ENCODE results near the gene PDCL2. TPM values are rescaled to one million over a fixed set of nuclear protein-coding genes. Genes with fewer than 3 reads are reported as not detected.
A peak's percentile ranks its signal among the peaks of the same experiment; 100 is the strongest.

PDCL2 gene
- total RNA-seq, 1 experiment from 2014 or later = not detected

DNA sequence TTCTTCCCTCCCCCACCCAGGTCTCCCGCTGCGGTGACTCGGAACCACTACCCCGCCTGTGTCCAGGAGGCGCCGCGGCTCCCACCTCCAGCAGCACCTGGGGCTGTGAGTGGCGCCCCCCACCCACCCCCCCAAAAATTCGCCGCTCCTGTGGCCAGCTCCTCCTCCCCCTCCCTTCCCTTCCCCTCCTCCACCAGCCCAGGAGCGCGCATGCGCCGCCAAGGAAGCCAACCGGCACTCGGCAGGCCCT lies 45.6 kb downstream of the PDCL2 start:
- no peak for DNase-seq (ENCODE audit: low read depth)
- in situ Hi-C loops (cut with HindIII; ENCODE audit: low pct_unique_long_range_greater_than_20kb, low sequenced_read_pairs) = no loop called here

DNA sequence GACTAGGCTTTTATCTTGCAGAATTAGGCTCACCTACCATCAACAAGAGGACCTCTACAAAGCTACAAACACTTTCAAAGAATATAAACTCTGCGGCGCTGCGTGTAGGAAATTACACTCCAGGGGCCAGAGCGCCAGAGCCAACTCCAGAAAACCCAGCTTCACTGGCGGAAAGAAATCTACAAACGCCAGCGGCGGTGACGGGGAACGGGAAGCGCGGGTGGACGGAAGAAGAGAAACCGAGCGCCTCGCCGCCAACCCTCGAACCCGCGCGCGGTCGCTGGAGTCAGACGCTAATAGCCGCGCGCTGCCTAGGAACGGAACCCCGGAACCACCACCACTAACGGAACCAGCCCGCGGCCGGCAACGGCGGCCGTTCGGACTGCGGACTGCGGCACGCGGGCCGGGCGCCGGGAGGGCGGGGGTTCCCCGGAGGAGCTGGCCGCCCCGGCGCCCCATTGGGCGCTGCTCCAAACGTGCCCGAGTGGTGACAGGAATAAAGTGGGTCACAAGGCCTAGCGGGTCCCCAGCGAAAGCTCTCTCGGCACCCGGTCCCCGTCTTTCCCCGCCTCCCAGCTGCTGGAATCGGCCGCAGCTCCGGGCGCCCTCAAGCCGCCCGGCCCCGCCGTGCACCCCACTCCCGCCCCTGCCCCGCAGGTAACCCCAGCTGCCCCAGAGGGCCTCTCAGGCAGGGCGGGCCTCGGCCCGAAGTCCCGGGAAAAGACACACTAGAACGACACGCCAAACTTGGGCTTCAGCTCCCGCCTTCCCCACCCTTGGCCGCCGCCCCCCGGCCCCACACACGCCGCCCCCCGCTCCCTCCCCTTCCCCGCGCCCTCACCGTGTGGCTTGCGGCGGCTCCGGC lies 46.2 kb downstream of the PDCL2 start:
- DNase-seq (ENCODE audit: low read depth) = peak; percentile 74
- in situ Hi-C loops (cut with HindIII; ENCODE audit: low pct_unique_long_range_greater_than_20kb, low sequenced_read_pairs) = no loop called here

GRCh38 chr4:55545151-55545550 lies 46.9 kb downstream of the PDCL2 start:
- DNase-seq (ENCODE audit: low read depth) = peak; percentile 34
- in situ Hi-C loops (cut with HindIII; ENCODE audit: low pct_unique_long_range_greater_than_20kb, low sequenced_read_pairs) = no loop called here

- in situ Hi-C loops (cut with HindIII; ENCODE audit: low pct_unique_long_range_greater_than_20kb, low sequenced_read_pairs) = no loop called here
- DNase-seq (ENCODE audit: low read depth) = peak; percentile 17
Measured at GRCh38 chr4:55543858-55544257, 48.2 kb downstream of the PDCL2 start.

DNA sequence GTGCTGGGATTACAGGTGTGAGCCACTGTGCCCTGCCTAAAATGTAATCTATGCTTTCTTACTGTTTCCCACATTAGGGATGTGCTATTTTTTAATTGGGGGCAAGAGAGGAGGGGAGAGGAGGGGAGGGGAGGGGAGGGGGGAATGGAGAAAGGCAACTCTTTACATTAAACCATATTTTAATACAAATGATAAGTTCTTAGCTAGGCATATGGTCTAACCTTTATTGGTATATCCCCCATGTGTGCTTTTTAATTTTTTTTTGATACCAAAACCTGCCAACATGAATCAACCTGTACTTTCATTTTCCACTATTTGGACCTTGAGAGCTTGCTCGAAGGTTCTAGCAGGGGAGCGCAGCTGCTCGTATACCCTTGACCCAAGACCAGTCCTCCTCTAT lies 51.8 kb downstream of the PDCL2 start:
- in situ Hi-C loops (cut with HindIII; ENCODE audit: low pct_unique_long_range_greater_than_20kb, low sequenced_read_pairs) = no loop called here
- DNase-seq (ENCODE audit: low read depth) = no peak

DNA sequence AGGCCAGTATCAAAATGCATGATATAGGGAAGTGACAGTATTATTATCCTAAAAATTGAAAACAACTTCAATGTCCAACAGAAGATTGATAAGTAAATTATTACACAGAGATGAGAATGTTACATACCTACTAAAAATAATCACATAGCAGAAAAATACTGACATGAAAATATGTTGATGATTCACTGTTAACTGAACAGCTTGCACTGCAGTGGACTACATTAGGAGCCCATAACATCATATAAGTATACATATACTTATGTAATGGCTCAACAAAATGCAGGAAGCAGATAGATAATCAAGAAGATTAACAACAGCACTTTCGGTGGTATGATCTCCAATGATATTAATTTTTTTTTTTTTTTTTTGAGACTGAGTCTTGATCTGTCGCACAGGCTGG lies 52.4 kb downstream of the PDCL2 start:
- no peak for DNase-seq (ENCODE audit: low read depth)
- in situ Hi-C loops (cut with HindIII; ENCODE audit: low pct_unique_long_range_greater_than_20kb, low sequenced_read_pairs) = no loop called here

DNA sequence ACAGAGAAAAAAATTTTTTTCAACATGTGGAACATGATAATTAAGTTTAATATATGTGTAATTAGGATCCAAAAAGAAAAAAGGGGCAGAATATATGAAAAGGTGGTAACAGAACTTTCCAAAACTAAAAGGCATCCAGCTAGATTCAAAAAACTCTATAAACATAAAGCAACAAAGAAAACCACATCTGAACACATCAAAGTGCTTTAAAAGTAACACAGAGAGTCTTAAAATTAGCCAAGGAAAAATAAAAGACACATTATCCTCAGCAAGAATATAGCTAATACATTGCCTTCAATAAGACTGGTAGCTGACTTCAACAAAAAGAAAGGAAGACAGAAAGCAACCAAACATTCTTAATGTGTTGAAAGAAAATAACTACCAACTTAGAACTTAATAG lies 53.5 kb downstream of the PDCL2 start:
- in situ Hi-C loops (cut with HindIII; ENCODE audit: low pct_unique_long_range_greater_than_20kb, low sequenced_read_pairs) = no loop called here

GRCh38 chr4:55534306-55534705 lies 57.7 kb downstream of the PDCL2 start:
- in situ Hi-C loops (cut with HindIII; ENCODE audit: low pct_unique_long_range_greater_than_20kb, low sequenced_read_pairs) = no loop called here
- DNase-seq (ENCODE audit: low read depth) = no peak

More for the DNA sequence above, 53.5 kb downstream of the PDCL2 start:
- DNase-seq (ENCODE audit: low read depth) = no peak

DNA sequence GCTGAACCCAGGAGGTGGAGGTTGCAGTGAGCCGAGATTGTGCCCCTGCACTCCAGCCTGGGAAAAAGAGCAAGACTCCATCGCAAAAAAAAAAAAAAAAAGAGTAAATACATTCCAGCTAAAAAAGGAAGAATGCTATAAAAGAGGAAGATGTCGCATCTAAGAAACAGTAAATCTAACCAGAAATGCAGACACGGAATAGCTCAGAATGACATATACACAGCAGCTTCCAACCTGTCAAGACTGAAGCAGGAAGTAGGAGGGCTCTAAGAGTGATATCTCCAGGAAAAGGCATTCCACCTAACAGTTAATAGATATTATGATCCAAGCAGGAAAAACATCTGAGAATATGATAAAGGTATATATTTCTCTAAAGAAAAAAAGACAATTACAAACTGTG lies 61.4 kb downstream of the PDCL2 start:
- in situ Hi-C loops (cut with HindIII; ENCODE audit: low pct_unique_long_range_greater_than_20kb, low sequenced_read_pairs) = no loop called here
- DNase-seq (ENCODE audit: low read depth) = no peak

- in situ Hi-C loops (cut with HindIII; ENCODE audit: low pct_unique_long_range_greater_than_20kb, low sequenced_read_pairs) = no loop called here
- no peak for DNase-seq (ENCODE audit: low read depth)
Measured at GRCh38 chr4:55530167-55530566, 61.9 kb downstream of the PDCL2 start.

DNA sequence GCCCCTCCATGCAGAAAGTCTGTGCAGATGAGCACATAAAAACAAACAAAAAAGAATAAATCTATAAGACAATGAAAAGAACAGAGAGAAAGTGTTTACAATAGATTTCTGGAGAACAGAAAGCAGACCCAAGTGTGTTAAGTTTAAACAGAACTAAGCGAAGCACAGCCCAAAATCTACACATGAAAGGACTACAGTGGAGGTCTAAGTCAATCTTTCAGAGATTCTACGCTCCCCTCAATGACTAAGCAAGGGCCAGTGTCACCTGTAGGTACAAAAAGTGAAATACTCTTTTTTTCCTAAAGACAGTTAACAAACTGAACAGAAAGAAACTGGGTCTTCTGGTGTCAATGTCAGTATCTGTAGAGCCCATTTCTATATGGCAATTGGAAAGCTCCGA lies 63.6 kb downstream of the PDCL2 start:
- in situ Hi-C loops (cut with HindIII; ENCODE audit: low pct_unique_long_range_greater_than_20kb, low sequenced_read_pairs) = no loop called here
- DNase-seq (ENCODE audit: low read depth) = no peak

DNA sequence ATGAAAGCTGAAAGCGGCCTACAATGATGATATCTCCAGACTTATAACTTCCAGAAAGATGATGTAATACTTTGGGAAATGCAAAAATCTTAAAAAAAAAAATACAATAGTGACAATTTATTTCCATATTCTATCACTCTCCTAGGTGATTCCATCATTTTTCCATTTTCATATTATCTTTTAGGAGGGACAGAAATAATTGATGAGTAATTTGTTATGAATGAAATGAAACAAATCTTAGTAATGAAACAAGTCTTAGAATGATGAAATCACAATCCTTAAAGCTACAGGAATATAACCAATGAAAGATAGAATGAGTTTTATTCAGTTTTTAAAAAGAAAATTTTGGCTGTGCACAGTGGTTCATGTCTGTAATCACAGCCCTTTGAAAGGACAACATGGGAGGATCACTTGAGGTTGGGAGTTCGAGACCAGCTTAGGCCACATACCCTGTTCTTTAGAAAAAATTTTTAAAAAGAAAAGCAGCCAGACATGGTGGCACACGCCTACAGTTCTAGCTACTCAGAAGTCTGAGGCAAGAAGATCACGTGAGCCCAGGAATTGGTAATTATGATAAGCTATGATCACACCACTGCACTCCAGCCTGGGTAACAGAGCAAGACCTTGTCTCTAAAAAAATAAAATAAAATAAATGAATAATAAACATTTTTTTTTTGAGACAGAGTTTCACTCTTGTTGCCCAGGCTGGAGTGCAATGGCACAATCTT lies 67.0 kb downstream of the PDCL2 start:
- in situ Hi-C loops (cut with HindIII; ENCODE audit: low pct_unique_long_range_greater_than_20kb, low sequenced_read_pairs) = no loop called here
- DNase-seq (ENCODE audit: low read depth) = no peak

GRCh38 chr4:55518442-55518841 lies 73.6 kb downstream of the PDCL2 start:
- in situ Hi-C loops (cut with HindIII; ENCODE audit: low pct_unique_long_range_greater_than_20kb, low sequenced_read_pairs) = no loop called here

DNA sequence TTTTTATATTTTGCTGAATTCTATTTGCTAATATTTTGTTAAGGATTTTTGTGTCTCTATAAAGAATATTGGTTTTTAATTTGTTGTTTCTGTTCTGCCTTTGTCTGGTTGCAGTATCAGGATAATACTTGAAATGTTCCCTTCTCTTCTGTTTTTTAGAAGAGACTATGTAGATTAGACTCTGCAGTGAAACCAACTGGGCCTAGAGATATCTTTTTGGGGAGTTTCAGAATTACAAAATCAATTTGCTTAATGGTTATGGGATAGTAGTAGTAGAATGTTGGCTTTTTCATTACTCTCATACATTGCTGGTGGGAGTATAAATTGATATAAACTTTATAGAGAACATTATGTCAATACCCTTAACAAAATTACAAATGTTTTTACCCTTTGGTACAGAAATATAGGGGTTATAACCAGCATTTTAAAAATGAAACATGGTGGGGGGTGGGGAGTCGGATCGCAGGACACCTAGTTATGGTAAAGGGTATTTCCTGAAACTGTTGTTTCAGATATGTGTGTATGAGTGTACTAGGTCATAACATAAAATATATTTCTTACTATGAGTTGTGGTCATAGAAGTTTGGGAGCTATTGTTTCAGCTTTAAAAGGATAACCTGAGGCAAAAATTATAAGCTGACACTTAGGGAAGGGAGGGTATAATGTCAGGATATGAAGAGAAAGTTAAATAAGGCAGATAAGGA lies 74.4 kb downstream of the PDCL2 start:
- in situ Hi-C loops (cut with HindIII; ENCODE audit: low pct_unique_long_range_greater_than_20kb, low sequenced_read_pairs) = no loop called here
- DNase-seq (ENCODE audit: low read depth) = no peak

More at GRCh38 chr4:55518442-55518841, 73.6 kb downstream of the PDCL2 start:
- no peak for DNase-seq (ENCODE audit: low read depth)

GRCh38 chr4:55512922-55513571 lies 79.0 kb downstream of the PDCL2 start:
- in situ Hi-C loops (cut with HindIII; ENCODE audit: low pct_unique_long_range_greater_than_20kb, low sequenced_read_pairs) = no loop called here
- DNase-seq (ENCODE audit: low read depth) = no peak

DNA sequence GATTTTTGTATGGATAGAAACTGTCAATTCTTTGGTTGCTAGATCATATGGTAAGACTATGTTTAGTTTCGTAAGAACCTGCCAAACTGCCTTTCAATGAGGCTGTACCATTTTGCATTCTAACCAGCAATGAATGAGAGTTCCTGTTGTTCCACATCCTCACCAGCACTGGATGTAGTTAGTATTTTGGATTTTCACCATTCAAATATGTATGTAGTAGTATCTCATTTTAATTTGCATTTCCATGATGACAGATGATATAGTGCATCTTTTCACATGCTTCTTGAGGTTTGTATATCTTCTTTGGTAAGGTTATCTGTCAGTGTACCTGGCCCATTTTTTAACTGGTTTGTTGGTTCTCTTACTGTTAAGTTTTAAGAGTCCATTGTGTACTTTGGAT lies 80.0 kb downstream of the PDCL2 start:
- DNase-seq (ENCODE audit: low read depth) = no peak
- in situ Hi-C loops (cut with HindIII; ENCODE audit: low pct_unique_long_range_greater_than_20kb, low sequenced_read_pairs) = no loop called here

- in situ Hi-C loops (cut with HindIII; ENCODE audit: low pct_unique_long_range_greater_than_20kb, low sequenced_read_pairs) = no loop called here
- DNase-seq (ENCODE audit: low read depth) = no peak
Measured at GRCh38 chr4:55510685-55511084, 81.4 kb downstream of the PDCL2 start.

DNA sequence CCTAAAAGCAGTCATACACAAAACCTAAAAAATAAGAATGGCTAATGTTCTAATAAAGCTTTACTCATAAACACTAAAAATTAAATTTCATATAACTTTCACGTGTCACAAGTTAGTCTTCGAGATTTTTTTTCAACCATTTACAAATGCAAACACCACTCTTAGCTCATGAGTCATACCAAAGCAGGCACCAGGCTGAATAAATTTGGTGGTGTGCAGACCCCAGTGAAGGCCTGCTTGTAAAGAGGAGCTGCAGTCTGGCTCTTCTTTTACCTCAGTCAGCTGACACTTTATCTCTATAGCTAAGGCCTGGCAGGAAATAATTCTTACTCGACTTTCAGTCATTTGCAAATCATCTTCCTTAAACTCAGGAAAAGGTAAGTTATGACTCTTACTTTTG lies 82.8 kb downstream of the PDCL2 start:
- DNase-seq (ENCODE audit: low read depth) = no peak
- in situ Hi-C loops (cut with HindIII; ENCODE audit: low pct_unique_long_range_greater_than_20kb, low sequenced_read_pairs) = no loop called here

DNA sequence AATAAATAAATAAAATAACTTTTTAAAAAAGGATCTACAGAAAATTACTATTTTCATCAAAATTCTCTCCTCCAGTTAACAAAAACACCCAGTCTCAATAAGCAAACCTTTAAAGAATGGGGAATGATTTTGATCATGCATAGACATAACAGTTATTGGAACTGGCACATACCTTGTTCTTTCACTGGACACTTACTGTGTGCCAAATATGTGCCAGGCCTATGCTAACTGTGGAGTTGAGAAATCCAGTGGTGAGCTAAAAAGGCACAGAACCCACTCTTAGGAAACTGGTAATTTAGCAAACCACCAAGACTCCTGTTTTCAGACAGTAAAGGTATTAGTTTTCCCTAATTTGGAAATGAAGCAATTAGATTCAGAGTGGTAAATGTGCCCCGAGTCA lies 84.4 kb downstream of the PDCL2 start:
- in situ Hi-C loops (cut with HindIII; ENCODE audit: low pct_unique_long_range_greater_than_20kb, low sequenced_read_pairs) = no loop called here
- DNase-seq (ENCODE audit: low read depth) = no peak
